NK-92 treated with Interleukin-12 subunit alpha and Interleukin-12 subunit beta, amount 100 ng/mL, for 24 hours (cell line): ENCODE measurements around the gene JMJD8.
A peak's percentile ranks its signal among the peaks of the same experiment; 100 is the strongest.

ENCODE experiments used
- DNase-seq: peaks from one replicate; lab custom pipeline; 2025; lab: John Stamatoyannopoulos, UW

Gene JMJD8

DNA sequence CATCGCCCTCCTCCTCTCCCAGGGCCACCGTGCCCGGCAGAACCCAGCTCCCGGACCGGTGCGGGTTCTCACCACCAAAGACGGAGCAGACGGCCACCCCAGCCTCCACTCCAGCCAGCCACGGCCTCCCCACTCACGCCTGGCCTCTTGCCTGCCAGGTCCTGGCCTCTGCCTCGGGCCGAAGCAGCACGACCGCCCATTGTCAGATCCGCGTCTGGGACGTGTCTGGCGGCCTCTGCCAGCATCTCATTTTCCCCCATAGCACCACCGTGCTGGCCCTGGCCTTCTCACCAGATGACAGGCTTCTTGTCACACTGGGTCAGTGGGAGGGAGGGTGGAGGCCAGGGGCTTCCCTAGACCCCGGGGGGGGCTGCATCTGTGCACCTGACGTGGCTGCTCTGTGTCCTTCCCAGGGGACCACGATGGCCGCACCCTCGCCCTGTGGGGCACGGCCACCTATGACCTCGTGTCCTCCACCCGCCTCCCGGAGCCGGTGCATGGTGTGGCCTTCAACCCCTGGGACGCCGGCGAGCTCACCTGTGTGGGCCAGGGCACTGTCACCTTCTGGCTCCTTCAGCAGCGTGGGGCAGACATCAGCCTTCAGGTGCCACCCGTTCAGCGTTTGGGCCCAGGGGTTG, 22.8 kb downstream of the JMJD8 start:
- DNase-seq: no peak

DNA sequence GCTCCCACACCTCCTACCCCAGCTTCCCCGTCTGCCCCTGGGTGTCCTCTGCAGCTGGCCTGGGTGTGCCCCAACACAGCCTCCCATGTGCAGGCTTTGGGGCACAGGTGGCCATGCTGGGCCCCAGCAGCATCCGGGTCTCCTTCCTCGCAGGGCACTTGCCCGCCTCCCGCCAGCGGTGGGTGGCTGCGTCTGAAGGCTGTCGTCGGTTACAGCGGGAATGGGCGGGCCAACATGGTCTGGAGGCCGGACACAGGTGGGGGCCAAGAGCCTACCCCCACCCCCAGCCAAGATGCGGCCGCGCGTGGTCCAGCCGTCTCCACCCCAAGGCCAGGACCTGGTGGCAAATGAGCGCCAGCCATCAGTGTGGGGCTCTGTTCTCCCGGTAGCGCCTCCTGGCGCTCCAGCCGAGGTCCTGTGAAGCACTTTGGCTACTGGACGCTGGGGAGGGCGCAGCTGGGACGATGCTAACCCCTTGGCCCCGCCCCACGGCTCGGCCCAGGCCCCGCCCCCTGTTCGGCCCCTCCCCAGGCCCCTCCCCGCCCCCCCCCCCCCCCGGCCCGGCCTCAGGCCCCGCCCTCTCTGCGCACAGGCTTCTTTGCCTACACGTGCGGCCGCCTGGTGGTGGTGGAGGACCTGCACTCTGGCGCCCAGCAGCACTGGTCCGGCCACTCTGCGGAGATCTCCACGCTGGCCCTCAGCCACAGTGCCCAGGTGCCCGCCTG, 23.5 kb downstream of the JMJD8 start:
- DNase-seq: peak; percentile 29

DNA sequence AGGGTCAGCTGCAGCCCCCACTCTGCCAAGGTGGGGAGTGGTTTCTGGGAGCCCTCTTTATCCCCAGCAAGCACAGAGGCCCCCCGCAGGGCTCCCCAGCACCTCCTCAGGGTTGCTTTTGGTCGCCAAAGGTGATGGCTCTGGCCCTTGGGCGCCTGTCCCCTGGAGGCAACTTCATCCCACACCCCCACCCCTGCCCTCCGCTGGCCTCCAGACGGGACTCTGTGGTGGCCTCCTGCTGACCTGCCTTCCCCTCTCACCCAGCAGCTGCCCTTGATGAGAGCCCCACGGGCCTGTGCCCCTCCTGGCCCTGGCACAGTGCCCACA, 24.0 kb downstream of the JMJD8 start:
- DNase-seq: no peak

DNA sequence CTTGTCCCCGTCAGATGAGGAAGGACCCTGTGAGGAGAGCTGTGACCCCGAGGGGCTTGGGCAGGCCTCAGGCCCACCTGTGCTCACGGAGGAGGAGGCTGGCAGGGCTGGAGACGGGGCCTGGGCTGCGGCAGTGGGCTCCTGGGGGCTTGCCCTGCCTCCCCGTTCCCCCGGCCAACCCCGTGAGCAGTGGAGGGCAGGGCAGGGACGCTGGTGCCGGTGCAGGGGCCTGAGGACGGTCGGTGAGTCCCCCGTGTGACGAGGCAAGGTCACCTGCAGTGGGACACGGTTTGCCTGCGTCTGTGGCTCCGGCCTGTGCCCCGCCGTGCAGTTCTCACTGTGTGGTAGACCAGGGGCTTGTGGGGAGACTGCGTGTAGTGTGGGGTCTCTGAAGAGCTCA, 24.5 kb downstream of the JMJD8 start:
- no peak for DNase-seq

DNA sequence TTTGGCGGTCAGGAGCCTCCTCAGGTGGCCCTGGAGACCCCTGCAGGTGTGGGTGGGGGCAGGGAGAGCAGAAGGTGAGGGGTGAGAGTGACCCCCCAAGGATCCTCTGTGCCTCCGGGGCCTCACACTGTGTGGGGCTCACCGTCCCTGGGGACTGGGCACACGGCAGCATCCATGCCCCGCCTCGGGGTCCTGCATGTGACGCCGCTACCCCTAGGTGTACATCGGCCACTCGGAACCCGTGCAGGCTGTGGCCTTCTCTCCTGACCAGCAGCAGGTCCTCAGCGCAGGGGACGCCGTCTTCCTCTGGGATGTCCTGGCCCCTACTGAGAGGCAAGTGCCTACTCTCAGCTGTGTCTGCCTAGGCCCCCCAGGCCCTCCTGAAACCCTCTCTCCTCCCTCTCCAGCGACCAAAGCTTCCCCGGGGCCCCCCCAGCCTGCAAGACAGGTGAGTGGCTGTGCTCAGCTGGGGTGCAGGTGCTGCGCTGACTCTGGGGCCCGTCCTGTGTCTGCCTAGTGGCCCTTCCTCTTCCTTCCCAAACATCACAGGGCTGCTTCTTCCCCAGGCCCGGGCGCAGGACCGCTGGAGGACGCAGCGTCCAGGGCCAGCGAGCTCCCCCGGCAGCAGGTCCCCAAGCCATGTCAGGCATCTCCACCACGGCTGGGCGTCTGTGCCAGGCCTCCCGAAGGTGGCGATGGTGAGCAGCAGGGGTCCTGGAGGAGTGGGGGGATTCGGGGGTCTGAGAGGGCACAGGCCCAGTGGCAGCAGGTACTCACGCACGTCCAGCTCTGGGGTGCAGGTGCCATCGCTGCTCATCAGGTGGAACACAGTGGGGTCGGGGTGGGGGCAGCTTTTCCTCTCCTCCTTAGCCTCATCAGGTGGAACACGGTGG, 25.2 kb downstream of the JMJD8 start:
- DNase-seq: no peak

DNA sequence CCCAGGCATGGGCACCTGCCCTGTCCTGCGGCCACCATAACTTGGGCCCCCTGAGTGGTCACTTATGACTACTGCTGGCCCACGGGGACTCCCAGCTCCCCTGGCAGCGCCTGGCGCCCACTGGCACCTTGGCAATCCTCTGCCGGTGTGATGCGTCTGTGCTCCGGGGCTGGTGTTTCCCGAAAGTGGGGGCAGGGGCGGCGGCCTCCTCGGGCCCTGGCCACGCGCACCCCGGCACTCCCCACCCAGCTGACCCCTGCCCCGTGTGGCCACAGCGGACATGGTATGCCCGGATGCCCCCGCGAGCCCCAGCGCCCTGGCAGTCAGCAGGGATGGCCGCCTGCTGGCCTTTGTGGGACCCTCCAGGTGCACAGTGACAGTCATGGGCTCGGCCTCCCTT, 26.6 kb downstream of the JMJD8 start:
- no peak for DNase-seq

DNA sequence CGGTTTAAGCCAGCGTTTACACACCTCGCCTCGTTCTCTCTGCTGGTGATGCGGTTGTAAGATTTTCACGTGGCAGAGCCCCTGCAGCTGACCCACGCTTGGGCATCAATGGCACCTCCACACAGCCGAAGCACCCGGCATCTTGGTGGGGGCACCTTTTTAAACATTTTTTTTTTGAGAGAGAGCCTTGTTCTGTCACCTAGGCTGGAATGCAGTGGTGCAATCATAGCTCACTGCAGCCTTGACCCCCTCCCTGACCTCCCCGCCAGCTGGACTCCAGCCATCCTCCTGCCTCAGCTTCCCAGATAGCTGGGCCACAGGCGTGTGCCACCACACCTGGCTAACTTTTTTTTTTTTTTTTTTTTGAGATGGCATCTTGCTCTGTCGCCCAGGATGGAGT, 30.1 kb downstream of the JMJD8 start:
- no peak for DNase-seq

DNA sequence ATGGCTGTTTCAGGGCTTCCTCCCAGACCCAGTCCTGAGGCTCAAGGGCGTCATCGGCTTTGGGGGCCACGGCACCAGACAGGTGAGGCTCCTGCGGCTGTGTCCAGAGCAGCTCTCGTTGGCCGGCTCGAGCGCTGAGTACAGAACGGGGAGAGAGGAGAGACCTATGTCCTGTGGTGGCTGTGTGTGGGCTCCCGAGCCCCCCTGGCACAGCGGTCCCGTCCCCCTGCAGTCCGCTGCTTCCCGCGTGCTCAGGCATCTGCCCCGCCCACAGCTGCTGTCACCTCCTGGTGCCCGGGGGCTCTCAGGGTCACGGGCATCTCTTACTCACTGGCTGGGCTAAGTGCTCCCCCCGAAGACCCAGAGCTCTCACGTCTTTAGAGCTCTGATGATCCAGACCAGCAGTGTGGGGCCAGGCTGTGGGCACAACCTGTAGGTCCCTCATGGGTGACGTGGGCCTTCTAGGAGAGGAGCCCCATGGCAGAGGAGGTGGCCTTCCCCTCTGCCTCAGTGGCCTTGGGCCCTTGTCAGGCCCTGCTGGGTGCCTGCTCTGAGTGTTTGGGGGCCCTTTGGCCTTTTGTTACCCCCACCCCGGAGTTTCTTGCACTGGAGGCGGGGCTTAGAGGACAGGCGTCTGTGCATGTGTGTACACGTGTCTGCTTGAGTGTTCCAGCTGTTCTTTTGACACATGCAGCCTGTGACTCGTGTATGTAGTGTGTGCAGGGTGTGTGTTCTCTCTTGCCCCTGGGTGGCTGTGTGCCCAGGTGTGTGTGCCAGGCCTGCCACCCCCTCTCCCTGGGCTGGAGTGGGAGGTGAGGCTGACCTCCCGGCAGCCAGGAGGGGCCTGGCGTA, 31.5 kb downstream of the JMJD8 start:
- DNase-seq: no peak

DNA sequence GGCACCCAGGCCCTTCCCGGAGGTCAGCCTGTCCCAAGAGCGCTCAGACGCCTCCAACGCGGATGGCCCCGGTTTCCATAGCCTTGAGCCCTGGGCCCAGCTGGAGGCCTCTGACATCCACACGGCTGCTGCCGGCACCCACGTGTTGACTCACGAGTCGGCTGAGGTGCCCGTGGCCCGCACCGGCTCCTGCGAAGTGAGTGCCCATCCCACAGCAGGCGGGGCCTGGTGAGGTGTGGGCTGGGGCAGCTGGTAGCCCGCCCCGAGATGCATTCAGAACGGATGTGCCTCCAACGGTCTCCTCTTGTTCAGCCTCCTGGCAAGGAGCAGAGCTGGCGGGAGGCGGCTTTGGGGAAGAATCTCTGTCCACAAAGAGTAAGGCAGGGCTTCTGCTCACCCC, 32.3 kb downstream of the JMJD8 start:
- DNase-seq: no peak

DNA sequence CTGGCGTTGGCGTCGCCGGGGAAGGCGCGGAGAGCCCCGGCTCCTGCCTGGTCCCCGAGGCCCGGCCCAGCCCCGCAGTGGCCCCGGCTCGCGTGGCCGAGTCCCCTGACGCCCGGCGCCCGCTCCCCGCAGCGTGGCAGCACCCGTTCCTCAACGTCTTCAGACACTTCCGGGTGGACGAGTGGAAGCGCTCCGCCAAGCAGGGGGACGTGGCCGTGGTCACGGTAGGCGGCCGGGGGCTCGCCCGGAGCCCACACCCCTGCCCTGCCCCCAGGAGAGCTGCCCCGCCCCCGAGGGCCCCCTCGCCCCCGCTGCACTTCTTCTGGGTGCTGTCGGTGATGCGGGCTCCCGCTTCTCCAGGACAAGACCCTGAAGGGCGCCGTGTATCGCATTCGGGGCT, 34.5 kb downstream of the JMJD8 start:
- no peak for DNase-seq

DNA sequence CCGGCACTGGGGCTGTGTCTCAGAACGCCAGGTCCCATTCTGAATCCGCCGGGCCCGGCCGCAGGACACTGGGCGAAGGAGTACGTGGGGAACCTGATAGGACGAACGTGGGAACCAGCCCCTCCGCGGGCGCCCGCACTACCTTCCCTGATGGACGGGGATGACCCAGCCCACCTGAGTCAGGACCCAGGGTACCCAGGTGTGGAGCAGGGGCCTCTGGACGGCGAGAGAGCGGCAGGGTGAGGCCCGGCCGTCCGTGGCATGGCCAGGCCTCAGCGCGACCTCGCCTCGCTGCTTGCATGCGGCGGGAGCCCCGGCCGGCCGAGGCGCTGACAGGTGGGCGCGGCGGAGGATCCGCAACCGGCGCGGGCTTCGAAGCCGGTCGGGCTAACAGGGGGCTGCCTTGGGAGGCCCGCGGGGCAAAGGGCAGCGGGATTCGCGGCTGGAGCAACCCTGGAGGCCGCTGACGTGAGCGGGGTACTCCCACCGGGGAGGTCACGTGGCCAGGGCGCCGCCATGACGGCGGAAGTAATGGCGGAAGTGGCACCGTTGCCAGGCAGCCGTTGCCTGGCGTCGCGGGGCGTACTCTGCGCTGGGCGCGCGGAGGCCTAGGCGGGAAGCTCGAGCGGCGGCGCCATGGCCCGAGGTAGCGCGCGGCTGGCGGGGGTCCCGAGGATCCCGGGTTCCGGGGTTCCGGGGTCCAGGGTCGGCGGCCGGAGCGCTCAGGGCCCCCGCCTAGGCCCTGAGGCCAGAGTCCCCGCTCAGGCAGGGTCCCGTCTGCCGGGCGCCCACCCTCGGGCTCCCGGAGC, 35.1 kb downstream of the JMJD8 start, which contains the start of gene WDR90:
WDR90 (plus strand) TSS at position 585 of the 809 bp plus-strand sequence; CDS start at position 637, 52 bp downstream.
- DNase-seq: peak; percentile 78

DNA sequence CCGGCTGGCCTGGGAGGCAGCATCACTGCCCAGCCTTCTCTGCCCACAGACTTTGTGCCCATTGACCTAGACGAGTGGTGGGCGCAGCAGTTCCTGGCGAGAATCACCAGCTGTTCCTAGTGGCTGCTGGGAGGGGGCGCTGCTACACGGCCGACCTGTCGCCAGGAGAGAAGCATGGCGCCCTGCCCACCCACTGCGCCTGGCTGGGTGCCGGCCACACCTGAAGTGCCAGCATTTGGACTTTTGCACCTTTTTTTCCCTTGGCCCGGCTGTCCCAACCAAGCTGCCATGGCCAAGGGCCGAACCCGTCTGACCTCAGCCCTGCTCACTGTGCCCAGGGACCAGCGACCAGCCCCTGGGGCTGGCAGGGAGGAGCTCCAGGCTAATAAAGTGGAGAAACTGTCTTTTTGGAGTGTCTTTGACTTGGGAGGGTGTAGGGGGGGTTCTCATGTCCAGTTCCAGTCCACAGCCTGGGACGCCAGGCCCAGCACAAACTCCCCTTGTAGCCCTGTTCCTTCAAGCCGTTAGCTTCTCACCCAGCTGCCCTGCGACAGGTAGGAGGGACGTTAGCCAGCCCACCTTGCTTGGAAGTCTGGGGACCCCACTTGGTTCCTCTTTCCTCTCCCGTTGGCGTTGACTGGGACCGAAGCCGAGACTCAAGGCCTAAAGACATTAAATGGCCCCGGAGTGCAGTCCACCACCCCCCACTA, 35.9 kb downstream of the JMJD8 start:
- DNase-seq: no peak

DNA sequence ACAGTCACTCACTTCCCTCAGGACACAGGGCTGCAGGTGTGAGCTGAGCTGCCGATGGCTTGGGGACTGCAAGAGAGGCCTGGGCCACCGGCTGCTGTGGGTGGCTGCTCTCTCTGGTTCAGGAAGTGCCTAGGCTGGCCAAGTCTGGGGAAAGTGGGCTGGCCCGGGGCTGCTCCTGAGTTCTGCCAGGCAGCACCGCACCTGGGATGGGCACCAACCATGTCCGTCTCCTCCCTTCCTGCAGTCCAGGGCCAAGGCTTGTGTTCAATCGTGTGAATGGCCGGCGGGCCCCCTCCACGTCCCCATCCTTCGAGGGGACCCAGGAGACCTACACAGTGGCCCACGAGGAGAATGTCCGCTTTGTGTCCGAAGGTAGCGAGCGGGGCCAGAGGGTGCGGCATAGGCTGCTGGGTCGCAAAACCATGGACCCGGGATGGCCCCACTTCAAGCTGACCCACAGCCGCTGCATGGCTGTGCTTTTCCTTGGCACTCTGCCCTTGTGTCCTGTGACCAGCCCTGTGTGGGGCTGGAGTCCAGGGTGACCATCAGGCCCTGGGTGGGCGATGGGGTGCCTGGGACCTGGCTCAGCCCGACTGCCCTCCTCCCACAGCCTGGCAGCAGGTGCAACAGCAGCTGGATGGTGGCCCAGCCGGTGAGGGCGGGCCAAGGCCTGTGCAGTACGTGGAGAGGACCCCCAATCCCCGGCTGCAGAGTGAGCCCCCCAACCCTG, 36.8 kb downstream of the JMJD8 start:
- no peak for DNase-seq

DNA sequence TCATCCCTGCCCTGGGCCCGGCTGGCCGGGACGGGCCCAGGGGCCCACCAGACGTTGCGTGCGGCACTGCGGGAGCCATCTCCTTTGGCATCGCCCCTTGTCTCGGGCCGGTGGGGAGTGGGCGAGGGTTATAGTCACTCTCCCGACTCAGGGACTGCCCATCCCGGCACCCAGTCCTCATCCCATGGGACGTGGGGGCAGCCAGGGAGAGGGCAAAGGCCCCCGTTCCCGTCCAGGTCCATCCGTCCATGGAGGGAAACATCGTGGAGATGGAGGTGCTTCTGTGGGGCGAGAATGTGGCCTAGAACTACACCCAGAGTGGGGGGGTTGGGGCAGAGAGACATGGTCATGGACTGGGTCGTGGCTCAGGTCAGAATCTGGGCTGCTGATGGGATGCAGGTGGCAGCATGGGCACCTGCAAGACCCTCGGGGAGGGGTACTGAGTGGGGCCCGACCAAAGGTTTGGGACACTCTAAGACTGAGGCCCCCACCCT, 37.4 kb downstream of the JMJD8 start:
- DNase-seq: no peak

DNA sequence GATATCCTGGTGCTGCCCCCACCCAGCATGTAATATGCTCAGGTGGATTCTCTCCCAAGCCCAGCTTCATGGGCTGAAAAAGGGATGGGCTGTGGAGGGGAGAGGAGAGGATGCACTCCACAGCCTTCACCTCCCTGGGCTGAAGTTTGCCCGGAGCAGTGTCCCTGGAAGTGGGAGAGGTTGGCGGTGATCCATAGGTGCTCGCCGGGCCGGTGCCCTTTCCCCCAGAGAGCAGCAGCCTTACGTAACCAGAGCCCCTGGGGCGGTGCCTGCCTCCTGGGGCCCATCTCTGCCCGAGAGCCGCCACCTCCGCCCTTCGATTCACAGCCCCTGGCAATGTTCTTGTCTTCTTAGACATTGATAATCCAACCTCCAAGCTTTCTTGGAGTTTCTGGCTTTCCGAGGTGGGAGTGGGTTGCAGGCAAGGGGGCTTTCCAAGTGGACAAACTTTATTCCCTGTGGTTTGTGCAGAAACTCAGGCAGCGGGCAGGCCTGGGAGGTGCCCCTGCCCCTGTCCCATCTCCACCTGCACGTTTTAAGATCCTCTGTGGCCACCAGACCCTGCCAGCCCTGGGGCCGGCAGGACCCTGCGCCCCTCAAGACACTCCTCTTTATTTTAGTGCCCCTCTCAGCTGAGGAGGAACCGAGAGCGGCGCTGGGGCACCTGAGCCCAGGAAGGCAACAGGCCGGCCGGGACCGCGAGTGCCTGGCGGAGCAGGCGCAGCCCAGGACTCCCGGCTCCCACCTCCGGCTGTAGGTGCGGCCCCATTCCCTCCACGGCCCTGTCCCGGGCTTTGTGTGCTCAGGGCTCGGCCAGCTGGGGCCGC, 38.1 kb downstream of the JMJD8 start:
- DNase-seq: no peak

DNA sequence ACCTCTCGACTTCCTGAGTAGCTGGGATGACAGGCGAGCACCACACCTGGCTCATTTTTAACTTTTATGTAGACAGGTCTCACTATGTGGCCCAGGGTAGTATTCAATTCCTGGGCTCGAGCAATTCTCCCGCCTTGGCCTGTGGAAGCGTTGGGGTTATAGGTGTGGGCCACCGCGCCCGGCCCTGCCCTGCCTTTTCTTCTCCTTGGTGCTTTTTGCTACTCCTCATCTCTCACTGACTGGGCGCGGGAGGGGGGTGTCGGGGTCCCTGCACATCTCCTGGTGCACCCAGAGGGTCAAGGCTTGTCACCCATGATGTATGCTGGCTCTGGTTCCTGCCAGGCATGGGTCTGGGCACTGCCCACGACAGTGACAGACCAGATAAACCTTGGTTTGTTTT, 39.6 kb downstream of the JMJD8 start:
- DNase-seq: no peak

DNA sequence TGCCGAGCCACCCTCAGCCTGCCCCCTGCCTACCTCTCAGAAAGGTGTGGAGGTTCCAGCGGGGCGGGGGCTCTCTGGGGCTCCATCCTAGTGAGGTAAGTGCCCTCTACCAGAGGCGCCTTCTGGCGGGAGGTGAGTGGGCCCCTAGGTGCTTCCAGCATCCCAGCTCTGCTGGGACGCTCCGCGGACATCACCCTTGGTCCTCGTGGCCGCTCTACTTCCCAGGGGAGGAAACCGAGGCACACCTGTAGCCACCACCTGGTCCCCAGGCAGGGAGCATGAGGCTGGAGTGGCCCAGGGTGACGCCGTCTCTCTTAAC, 41.1 kb downstream of the JMJD8 start:
- DNase-seq: no peak

DNA sequence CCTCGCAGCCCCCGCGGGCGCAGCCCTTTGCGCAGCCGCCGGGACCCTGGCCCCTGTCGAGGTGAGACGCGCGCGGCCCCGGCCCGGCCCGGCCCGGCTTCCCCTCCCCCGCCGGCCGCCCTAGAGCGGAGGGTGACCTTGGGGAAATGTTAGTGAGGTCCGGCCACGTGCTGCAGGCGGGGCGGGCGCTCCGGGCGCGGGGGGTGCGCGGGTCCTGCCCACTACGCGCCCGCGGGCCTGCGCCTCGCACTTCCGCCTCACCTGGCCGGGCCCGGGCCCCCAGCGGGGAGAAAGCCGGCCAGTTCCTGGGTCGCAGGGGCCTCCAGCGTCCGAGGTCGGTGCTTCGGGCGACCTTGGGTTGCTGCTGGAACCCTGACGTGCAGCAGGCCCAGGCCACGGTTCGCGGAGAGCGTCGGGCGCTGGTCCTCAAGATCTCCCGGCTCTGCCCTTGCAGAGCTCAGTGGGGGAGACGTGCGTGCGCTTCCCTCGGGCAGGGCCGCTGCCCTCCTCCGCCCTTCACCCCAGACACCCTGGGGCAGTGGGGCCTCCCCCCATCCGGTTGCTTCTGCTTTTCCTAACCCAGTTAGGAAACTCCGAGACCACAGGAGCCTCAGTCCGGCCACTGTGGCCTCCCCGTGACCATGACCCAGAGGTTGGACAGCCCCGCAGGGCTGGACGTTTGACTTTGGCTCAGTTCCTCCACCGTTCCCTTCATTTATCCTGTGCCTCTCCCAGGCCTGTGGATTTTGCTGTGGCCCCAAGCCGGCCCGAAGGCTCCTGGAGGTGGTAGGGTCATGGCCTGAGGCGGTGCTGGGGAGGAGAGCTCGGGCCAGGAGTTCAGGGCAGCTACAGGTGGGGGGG, 41.7 kb downstream of the JMJD8 start:
- DNase-seq: no peak
